Heart right ventricle (tissue), 16 donors: ENCODE measurements around the gene BCL10. TPM values are rescaled to one million over a fixed set of nuclear protein-coding genes. Genes with fewer than 3 reads are reported as not detected.
A peak's percentile ranks its signal among the peaks of the same experiment; 100 is the strongest.

Experiments used
- ATAC-seq, 8 donors: fragments of 200-7000 bp; cut with Tn5 transposase; one replicate each; pipeline ENCODE4 v1.9.1; 2020; ENCODE audit warnings: mild to moderate bottlenecking in 8 of 8, moderate library complexity in 8 of 8, moderate number of reproducible peaks in 1 of 8
- DNase-seq, 2 donors: peaks; one replicate each; pipeline ENCODE4 v3.0.0-alpha.2; 2020
- H3K27ac ChIP-seq, 10 donors: fragments of 200-600 bp; sonication (generic) in 2 of 10; one replicate each; pipeline versions ENCODE4 v1.5.0 to v1.8.0; 2020 to 2022; ENCODE audit warnings: mild to moderate bottlenecking in 3 of 10
- H3K27me3 ChIP-seq, 7 donors: fragments of 200-600 bp; one replicate each; pipeline ENCODE4 v1.8.0; 2021 to 2022; ENCODE audit warnings: mild to moderate bottlenecking in 2 of 7
- H3K36me3 ChIP-seq, 9 donors: fragments of 200-600 bp; sonication (generic) in 1 of 9; one replicate each; pipeline versions ENCODE4 v1.5.0 to v1.8.0; 2020 to 2022; ENCODE audit warnings: mild to moderate bottlenecking in 2 of 9
- H3K4me1 ChIP-seq, 9 donors: fragments of 200-600 bp; sonication (generic) in 1 of 9; one replicate each; pipeline versions ENCODE4 v1.5.0 to v1.8.0; 2020 to 2022; ENCODE audit warnings: mild to moderate bottlenecking in 4 of 9
- H3K4me3 ChIP-seq, 10 donors: fragments of 200-600 bp; sonication (generic) in 2 of 10; one replicate each; pipeline versions ENCODE4 v1.5.0 to v1.8.0; 2020 to 2022; ENCODE audit warnings: mild to moderate bottlenecking in 7 of 10, moderate library complexity in 2 of 10
- H3K9me3 ChIP-seq, 11 donors: fragments of 200-600 bp in 10 of 11; sonication (generic) in 2 of 11; one replicate each; pipeline versions ENCODE4 v1.5.0 to v1.8.0; 2013 to 2022; ENCODE audit warnings: mild to moderate bottlenecking in 2 of 11, control low read depth in 1 of 11, moderate library complexity in 1 of 11
- CTCF ChIP-seq, 9 donors: fragments of 200-600 bp; sonication (generic) in 2 of 9; IDR thresholded peaks; one replicate each; pipeline versions ENCODE4 v1.5.0 to v1.8.0; 2021 to 2022; ENCODE audit warnings: antibody characterized with exemption in 9 of 9, mild to moderate bottlenecking in 5 of 9, moderate library complexity in 1 of 9
- WGBS, 2 donors: extraction: QIAGEN DNeasy Blood & Tissue Kit; methylation state at CpG; one replicate each; pipeline ENCODE4 v1.1.7; 2013; ENCODE audit warnings: inconsistent platforms in 1 of 2; 5-methylcytosine and 5-hydroxymethylcytosine counted together
- intact Hi-C, 10 donors: fragments of 100-400 bp; cut with DNase I; formaldehyde crosslinking; loops; one replicate each; pipeline versions ENCODE4 v1.11.1 to v1.14.2; 2022
- long read RNA-seq, 3 donors: library from polyadenylated mRNA; unstranded; transcript quantifications; one replicate each; pipeline ENCODE4 v2.0.0, GENCODE V29; 2020 to 2021
- polyA plus RNA-seq, 2 donors: library from polyadenylated mRNA; stranded (reverse); fragments of 200-250 nt; gene quantifications; one replicate each; pipeline ENCODE4 v1.2.3, GENCODE V29; 2013
- total RNA-seq, 10 donors: library from RNA; stranded (reverse); fragmentation: NEBNext Ultra II Directional in 3 of 10; extraction: Animal tissue kit (Norgen Biotek cat#: 25700) in 3 of 10; gene quantifications; one replicate each; pipeline versions ENCODE4 v1.2.1 to v1.2.4, GENCODE V29; 2021 to 2023
- donor health status: Arrhythmogenic right ventricular cardiomyopathy.
- donor health status: ischemic (EF 13 %, LVEDD 7.1; RV severe dilation, severe dysfunction).
- donor health status: healthy with polysubstance abuse.
- donor health status: DM: no; HTN: yes; CAD: no.
- donor health status: DM: no; HTN: no; CAD: no.
- donor health status: ischemic (EF 25% LVEDD 6.9; RV normal size, moderate dysfunction).
- donor health status: ischemic (EF 25% LVEDD 5.7; RV mildly dilated, moderate dysfunction).
- donor health status: healthy.
- donor health status: DM: yes; HTN: yes; CAD: no.
- donor health status: Ischemic cardiomyopathy.
- donor health status: ischemic (EF 35%, LVEDD 5.7; RV mildly dilated, moderate dysfunction).
- donor health status: nonischemic (EF 11% LVEDD 7.7; RV severe dilation, severe dysfunction).
- donor health status: DM: yes; HTN: yes; CAD: no.
- donor health status: PGD.
- donor health status: ischemic (EF 29% LVEDD 5.4; RV normal size, mild dysfunction).
- donor health status: nonischemic (EF 23%, LVEDD 6.1; RV moderate dilation, normal function).

Gene BCL10
- total RNA-seq = 10 to 100 TPM in 3 of 10 donors, 1 to 10 TPM in 7; 6.2 to 15.3 (median 9.4) TPM
- 1 to 10 TPM; 4.1 to 4.3 TPM for polyA plus RNA-seq
- long read RNA-seq, donor 1, transcript BCL10-203 (3 exons, 2,833 nt) = major isoform, 22 of 27 reads
- long read RNA-seq, donor 1, partial matches to known transcripts = 0 of 27 reads
- long read RNA-seq, donor 1, other reads (novel, unspliced or antisense) = 4 of 27 reads
- long read RNA-seq, donor 2, transcript BCL10-203 (3 exons, 2,833 nt) = major isoform, 24 of 27 reads
- long read RNA-seq, donor 2, partial matches to known transcripts = 0 of 27 reads
- long read RNA-seq, donor 2, other reads (novel, unspliced or antisense) = 2 of 27 reads
- long read RNA-seq, donor 3, transcript BCL10-203 (3 exons, 2,833 nt) = major isoform, 45 of 50 reads
- long read RNA-seq, donor 3, partial matches to known transcripts = 0 of 50 reads
- long read RNA-seq, donor 3, other reads (novel, unspliced or antisense) = 4 of 50 reads

- H3K4me3 ChIP-seq = peak within 1 kb of the TSS; percentile 68 to 98 (median 90)
- 0% methylated on average over 63 to 78 of the region's 78 CpGs for WGBS, 2 donors
- DNase-seq (peak; percentile 97 to 99), ATAC-seq (peak; percentile 98 to 100 (median 99))
- intact Hi-C loops = loop anchor here in 1 of 10 donors (1.0 to 5.0 kb wide), 3 partner anchors 18 to 301 kb away; partner anchors contain the start of gene C1orf52
- peak within 1 kb of the TSS; percentile 82 to 99 (median 96) for H3K27ac ChIP-seq
- H3K9me3 ChIP-seq = no peaks in the 10 kb centered on the region
- H3K4me1 ChIP-seq = peaks cover 12 to 67% (median 36%) of the 10 kb centered on the region in 9 donors
- no peaks in the 10 kb centered on the region for H3K27me3 ChIP-seq
- H3K36me3 ChIP-seq = peaks cover 0 to 18% (median 0%) of the 10 kb centered on the region in 9 donors
- no peak for TF ChIP-seq CTCF (IDR thresholded peaks at IDR 0.05)
Observed at GRCh38 chr1:85276215-85276977, at the start of gene BCL10. Gene BCL10 (minus strand): TSS chr1:85276632. CDS start chr1:85276352, 280 bp downstream.

- intact Hi-C loops = no loop called here
- no peak overlapping the region for H3K27ac ChIP-seq
- H3K27me3 ChIP-seq = no peaks in the 10 kb centered on the region
- peaks cover 11 to 42% (median 25%) of the 10 kb centered on the region in 9 donors for H3K4me1 ChIP-seq
- DNase-seq = no peak
- H3K4me3 ChIP-seq = no peak overlapping the region
- ATAC-seq = no peak
- no peaks in the 10 kb centered on the region for H3K36me3 ChIP-seq
- no peak for TF ChIP-seq CTCF (IDR thresholded peaks at IDR 0.05)
- no peaks in the 10 kb centered on the region for H3K9me3 ChIP-seq
Observed at GRCh38 chr1:85325920-85326319, 49.5 kb upstream of the BCL10 start.

GRCh38 chr1:85323770-85324169 is 47.3 kb upstream of the BCL10 start:
- Histone ChIP-seq H3K36me3 (no peaks in the 10 kb centered on the region), H3K4me3 (no peak overlapping the region), H3K9me3 (no peaks in the 10 kb centered on the region), H3K27ac (no peak overlapping the region), H3K4me1 (peaks cover 0 to 34% (median 19%) of the 10 kb centered on the region in 9 donors), H3K27me3 (no peaks in the 10 kb centered on the region)
- WGBS, 2 donors = 73 to 77% methylated on average over 5 of the region's 5 CpGs
- intact Hi-C loops = no loop called here
- no peak for TF ChIP-seq CTCF (IDR thresholded peaks at IDR 0.05)
- DNase-seq (no peak), ATAC-seq (peak in 3 of 8 donors; percentile 38 to 63 (median 39))

GRCh38 chr1:85322655-85323054 is 46.2 kb upstream of the BCL10 start:
- no peak overlapping the region for H3K27ac ChIP-seq
- H3K36me3 ChIP-seq = no peaks in the 10 kb centered on the region
- 74 to 79% methylated on average over 2 of the region's 2 CpGs for WGBS, 2 donors
- no peak overlapping the region for H3K4me3 ChIP-seq
- peaks cover 0 to 35% (median 15%) of the 10 kb centered on the region in 9 donors for H3K4me1 ChIP-seq
- ATAC-seq (no peak), DNase-seq (no peak)
- no peaks in the 10 kb centered on the region for H3K9me3 ChIP-seq
- no peak for TF ChIP-seq CTCF (IDR thresholded peaks at IDR 0.05)
- intact Hi-C loops = no loop called here
- H3K27me3 ChIP-seq = no peaks in the 10 kb centered on the region
